Sigmoid colon (tissue), 4 donors: ENCODE results near the gene PRKCQ.

ENCODE experiments used
- EP300 ChIP-seq, 4 donors: sonication (generic); formaldehyde crosslinking; IDR thresholded peaks; one replicate each; pipeline ENCODE4 v1.6.1; 2017; ENCODE audit warnings: antibody characterized with exemption in 4 of 4
- POLR2A ChIP-seq, 2 donors: fragments of 450-650 bp; IDR thresholded peaks; one replicate each; pipeline ENCODE4 v1.6.1; 2016; ENCODE audit warnings: antibody characterized with exemption in 2 of 2, mild to moderate bottlenecking in 2 of 2, moderate library complexity in 2 of 2
- POLR2AphosphoS5 ChIP-seq, 4 donors: sonication (generic); formaldehyde crosslinking; IDR thresholded peaks; one replicate each; pipeline ENCODE4 v1.6.1; 2017; ENCODE audit warnings: antibody characterized with exemption in 4 of 4
- TF ChIP-seq, protein P1 (sequence below), 4 experiments: fragments of 450-650 bp in 3 of 4; fragments of 200-600 bp in 1 of 4; IDR thresholded peaks; one replicate each; pipeline ENCODE4 v1.5.1; 2016 to 2019; ENCODE audit warnings: antibody characterized with exemption in 4 of 4, mild to moderate bottlenecking in 3 of 4, moderate library complexity in 2 of 4

DNA sequence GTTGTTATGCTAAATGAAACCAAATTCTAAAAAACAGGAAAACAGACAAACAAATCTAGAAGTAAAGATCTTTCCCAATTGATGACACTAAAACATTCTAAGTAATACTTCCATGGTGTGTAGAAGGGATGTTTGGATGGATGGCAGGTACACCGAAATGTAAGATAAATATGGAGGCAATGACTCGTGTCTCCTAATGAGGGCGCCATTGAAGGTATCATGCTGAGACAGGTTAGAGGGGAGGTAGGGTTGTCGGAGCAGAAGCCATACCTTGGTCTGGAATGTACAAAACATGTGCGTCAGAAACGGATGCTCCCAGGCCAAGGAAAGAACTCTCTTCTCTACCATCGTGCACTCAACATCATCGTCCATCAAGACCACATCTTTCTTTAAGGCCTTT lies 101.4 kb downstream of the PRKCQ start:
- TF ChIP-seq, protein P1, sequence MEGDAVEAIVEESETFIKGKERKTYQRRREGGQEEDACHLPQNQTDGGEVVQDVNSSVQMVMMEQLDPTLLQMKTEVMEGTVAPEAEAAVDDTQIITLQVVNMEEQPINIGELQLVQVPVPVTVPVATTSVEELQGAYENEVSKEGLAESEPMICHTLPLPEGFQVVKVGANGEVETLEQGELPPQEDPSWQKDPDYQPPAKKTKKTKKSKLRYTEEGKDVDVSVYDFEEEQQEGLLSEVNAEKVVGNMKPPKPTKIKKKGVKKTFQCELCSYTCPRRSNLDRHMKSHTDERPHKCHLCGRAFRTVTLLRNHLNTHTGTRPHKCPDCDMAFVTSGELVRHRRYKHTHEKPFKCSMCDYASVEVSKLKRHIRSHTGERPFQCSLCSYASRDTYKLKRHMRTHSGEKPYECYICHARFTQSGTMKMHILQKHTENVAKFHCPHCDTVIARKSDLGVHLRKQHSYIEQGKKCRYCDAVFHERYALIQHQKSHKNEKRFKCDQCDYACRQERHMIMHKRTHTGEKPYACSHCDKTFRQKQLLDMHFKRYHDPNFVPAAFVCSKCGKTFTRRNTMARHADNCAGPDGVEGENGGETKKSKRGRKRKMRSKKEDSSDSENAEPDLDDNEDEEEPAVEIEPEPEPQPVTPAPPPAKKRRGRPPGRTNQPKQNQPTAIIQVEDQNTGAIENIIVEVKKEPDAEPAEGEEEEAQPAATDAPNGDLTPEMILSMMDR (IDR thresholded peaks at IDR 0.05) = no peak
- no peak for TF ChIP-seq POLR2A (IDR thresholded peaks at IDR 0.05)
- no peak for TF ChIP-seq EP300 (IDR thresholded peaks at IDR 0.05)
- TF ChIP-seq POLR2AphosphoS5 (IDR thresholded peaks at IDR 0.05) = no peak
